HEK293 (cell line): ENCODE results near the gene EEF1AKMT3.

Experiments used
- CTCF ChIA-PET: fragments of 350-600 bp; formaldehyde crosslinking; extraction: SDS; loops from one replicate; lab custom pipeline; 2021; ENCODE audit warnings: antibody characterized with exemption; lab: Yijun Ruan, JAX
- POLR2A ChIA-PET: fragments of 300-600 bp; formaldehyde crosslinking; extraction: SDS; loops from one replicate; lab custom pipeline; 2020; ENCODE audit warnings: antibody characterized with exemption, inconsistent platforms; lab: Yijun Ruan, JAX
- H3K27ac ChIP-seq: fragments of 200-500 bp; sonication (Bioruptor generic); 2 replicates; pipeline ENCODE4 v1.5.1; 2014; ENCODE audit warnings: low read depth, low read length, control low read depth, inconsistent platforms; ENCODE audit errors: extremely low read depth
- H3K36me3 ChIP-seq, 2 experiments: fragments of 200-500 bp in 1 of 2; sonication (Bioruptor generic) in 1 of 2; 1 replicate in 1 of 2; 2 replicates in 1 of 2; pipeline ENCODE4 v1.5.1; 2014 to 2017; ENCODE audit warnings: inconsistent platforms in 2 of 2, low read length in 2 of 2; ENCODE audit not compliant: control insufficient read depth in 2 of 2, insufficient read depth in 1 of 2
- H3K4me1 ChIP-seq: fragments of 200-500 bp; sonication (Bioruptor generic); 2 replicates; pipeline ENCODE4 v1.5.1; 2014; ENCODE audit warnings: mild to moderate bottlenecking, low read length, inconsistent platforms; ENCODE audit not compliant: control insufficient read depth, insufficient read depth
- H3K4me3 ChIP-seq: 2 replicates; pipeline ENCODE4 v1.5.1; 2011; ENCODE audit warnings: low read depth, mild to moderate bottlenecking, control low read depth, low read length, moderate library complexity
- H3K9me3 ChIP-seq: fragments of 200-500 bp; sonication (Bioruptor generic); 2 replicates; pipeline ENCODE4 v1.5.1; 2014; ENCODE audit warnings: low read depth, low read length, inconsistent platforms; ENCODE audit not compliant: control insufficient read depth, insufficient read depth
- AEBP2 ChIP-seq: fragments of 450-650 bp; formaldehyde crosslinking; IDR thresholded peaks from 2 replicates; pipeline ENCODE4 v1.5.1; 2016; ENCODE audit warnings: missing biosample characterization, missing genetic modification characterization, borderline replicate concordance
- EGR2 ChIP-seq: fragments of 450-650 bp; formaldehyde crosslinking; IDR thresholded peaks from 2 replicates; pipeline ENCODE4 v1.5.1; 2016; ENCODE audit warnings: low read depth, missing biosample characterization, missing genetic modification characterization
- GFI1B ChIP-seq: fragments of 450-650 bp; formaldehyde crosslinking; IDR thresholded peaks from 2 replicates; pipeline ENCODE4 v1.5.1; 2016; ENCODE audit warnings: missing biosample characterization, missing genetic modification characterization
- GLI2 ChIP-seq: fragments of 450-650 bp; formaldehyde crosslinking; IDR thresholded peaks from 2 replicates; pipeline ENCODE4; 2017; ENCODE audit warnings: missing biosample characterization, missing genetic modification characterization, low read depth, borderline replicate concordance
- KLF9 ChIP-seq: fragments of 450-650 bp; formaldehyde crosslinking; IDR thresholded peaks from 2 replicates; pipeline ENCODE4 v1.5.1; 2016; ENCODE audit warnings: missing biosample characterization, missing genetic modification characterization, low read depth
- OVOL3 ChIP-seq: fragments of 450-650 bp; formaldehyde crosslinking; IDR thresholded peaks from 2 replicates; pipeline ENCODE4 v1.5.1; 2016; ENCODE audit warnings: missing biosample characterization, missing genetic modification characterization
- PRDM10 ChIP-seq: fragments of 450-650 bp; formaldehyde crosslinking; IDR thresholded peaks from 2 replicates; pipeline ENCODE4 v1.5.1; 2016; ENCODE audit warnings: missing biosample characterization, missing genetic modification characterization
- ZBTB17 ChIP-seq: fragments of 450-650 bp; formaldehyde crosslinking; IDR thresholded peaks from 2 replicates; pipeline ENCODE4 v1.5.1; 2016; ENCODE audit warnings: missing biosample characterization, missing genetic modification characterization
- ZBTB7A ChIP-seq: fragments of 450-650 bp; formaldehyde crosslinking; IDR thresholded peaks from 2 replicates; pipeline ENCODE4 v1.5.1; 2016; ENCODE audit warnings: low read depth, missing biosample characterization, missing genetic modification characterization
- ZFP37 ChIP-seq: fragments of 450-650 bp; formaldehyde crosslinking; IDR thresholded peaks from 2 replicates; pipeline ENCODE4 v1.5.1; 2016; ENCODE audit warnings: missing biosample characterization, missing genetic modification characterization
- ZIC2 ChIP-seq: fragments of 450-650 bp; formaldehyde crosslinking; IDR thresholded peaks from 2 replicates; pipeline ENCODE4 v1.5.1; 2016; ENCODE audit warnings: missing biosample characterization, missing genetic modification characterization
- ZNF114 ChIP-seq: fragments of 450-650 bp; formaldehyde crosslinking; IDR thresholded peaks from 2 replicates; pipeline ENCODE4 v1.5.0; 2017; ENCODE audit warnings: missing biosample characterization, missing genetic modification characterization
- ZNF146 ChIP-seq: fragments of 450-650 bp; formaldehyde crosslinking; IDR thresholded peaks from 2 replicates; pipeline ENCODE4 v1.5.1; 2016; ENCODE audit warnings: missing biosample characterization, missing genetic modification characterization
- ZNF155 ChIP-seq: fragments of 450-650 bp; formaldehyde crosslinking; IDR thresholded peaks from 2 replicates; pipeline ENCODE4 v1.5.1; 2016; ENCODE audit warnings: missing biosample characterization, missing genetic modification characterization
- ZNF18 ChIP-seq: fragments of 450-650 bp; formaldehyde crosslinking; IDR thresholded peaks from 2 replicates; pipeline ENCODE4 v1.5.1; 2016; ENCODE audit warnings: missing biosample characterization, missing genetic modification characterization
- ZNF311 ChIP-seq: fragments of 450-650 bp; formaldehyde crosslinking; IDR thresholded peaks from 2 replicates; pipeline ENCODE4 v1.5.1; 2017; ENCODE audit warnings: missing biosample characterization, missing genetic modification characterization, borderline replicate concordance
- ZNF341 ChIP-seq: fragments of 450-650 bp; formaldehyde crosslinking; IDR thresholded peaks from 2 replicates; pipeline ENCODE4; 2016; ENCODE audit warnings: low read depth, missing biosample characterization, missing genetic modification characterization
- ZNF449 ChIP-seq: fragments of 450-650 bp; formaldehyde crosslinking; IDR thresholded peaks from 2 replicates; pipeline ENCODE4 v1.5.1; 2017; ENCODE audit warnings: missing biosample characterization, mild to moderate bottlenecking, missing genetic modification characterization, moderate library complexity
- ZNF510 ChIP-seq: fragments of 450-650 bp; formaldehyde crosslinking; IDR thresholded peaks from 2 replicates; pipeline ENCODE4 v1.5.1; 2018; ENCODE audit warnings: mild to moderate bottlenecking, missing genetic modification characterization, missing biosample characterization; ENCODE audit not compliant: insufficient replicate concordance
- ZNF529 ChIP-seq: fragments of 450-650 bp; formaldehyde crosslinking; IDR thresholded peaks from 2 replicates; pipeline ENCODE4 v1.5.1; 2017; ENCODE audit warnings: missing genetic modification characterization, missing biosample characterization; ENCODE audit not compliant: insufficient replicate concordance
- ZNF530 ChIP-seq: fragments of 450-650 bp; formaldehyde crosslinking; IDR thresholded peaks from 2 replicates; pipeline ENCODE4 v1.5.1; 2016; ENCODE audit warnings: low read depth, missing biosample characterization, missing genetic modification characterization
- ZNF558 ChIP-seq: fragments of 450-650 bp; formaldehyde crosslinking; IDR thresholded peaks from 2 replicates; pipeline ENCODE4 v1.5.1; 2016; ENCODE audit warnings: missing biosample characterization, missing genetic modification characterization
- ZNF571 ChIP-seq: fragments of 450-650 bp; formaldehyde crosslinking; IDR thresholded peaks from 2 replicates; pipeline ENCODE4 v1.5.0; 2017; ENCODE audit warnings: missing biosample characterization, missing genetic modification characterization
- ZNF658 ChIP-seq: fragments of 450-650 bp; formaldehyde crosslinking; IDR thresholded peaks from 2 replicates; pipeline ENCODE4; 2016; ENCODE audit warnings: missing biosample characterization, missing genetic modification characterization
- ZNF664 ChIP-seq: fragments of 450-650 bp; formaldehyde crosslinking; IDR thresholded peaks from 2 replicates; pipeline ENCODE4 v1.5.1; 2016; ENCODE audit warnings: missing biosample characterization, missing genetic modification characterization
- ZNF670 ChIP-seq: fragments of 450-650 bp; formaldehyde crosslinking; IDR thresholded peaks from 2 replicates; pipeline ENCODE4 v1.5.1; 2016; ENCODE audit warnings: missing biosample characterization, missing genetic modification characterization, low read depth
- ZNF76 ChIP-seq: fragments of 450-650 bp; formaldehyde crosslinking; IDR thresholded peaks from 2 replicates; pipeline ENCODE4; 2016; ENCODE audit warnings: low read depth, missing biosample characterization, missing genetic modification characterization, borderline replicate concordance
- ZNF792 ChIP-seq: fragments of 450-650 bp; formaldehyde crosslinking; IDR thresholded peaks from 2 replicates; pipeline ENCODE4 v1.5.1; 2016; ENCODE audit warnings: missing biosample characterization, missing genetic modification characterization
- ZNF843 ChIP-seq: fragments of 450-650 bp; formaldehyde crosslinking; IDR thresholded peaks from 2 replicates; pipeline ENCODE4 v1.5.1; 2016; ENCODE audit warnings: missing biosample characterization, missing genetic modification characterization
- ZSCAN16 ChIP-seq: fragments of 450-650 bp; formaldehyde crosslinking; IDR thresholded peaks from 2 replicates; pipeline ENCODE4 v1.5.1; 2016; ENCODE audit warnings: missing biosample characterization, missing genetic modification characterization

EEF1AKMT3 gene

GRCh38 chr12:57771236-57771872, 1.1 kb upstream of the EEF1AKMT3 start (continued):
- TF ChIP-seq ZNF146 (tag by site-specific recombination) (no peak), PRDM10 (tag by site-specific recombination) (peak; percentile 96), OVOL3 (tag by site-specific recombination) (no peak), ZNF571 (no peak), EGR2 (tag by site-specific recombination) (0 out of 2 replicates have a peak, but pooled peaks have one; percentile 68), GFI1B (tag by site-specific recombination) (no peak), ZNF155 (tag by site-specific recombination) (no peak), ZNF341 (tag by site-specific recombination) (no peak), ZNF114 (tag by site-specific recombination) (no peak), ZNF530 (no peak), AEBP2 (tag by site-specific recombination) (no peak), ZNF76 (tag by site-specific recombination) (no peak), ZBTB7A (tag by site-specific recombination) (no peak), ZNF658 (no peak), GLI2 (tag by site-specific recombination) (no peak), ZNF529 (tag by site-specific recombination) (no peak), ZSCAN16 (tag by site-specific recombination) (no peak), ZNF558 (tag by site-specific recombination) (no peak), ZNF792 (no peak), ZNF664 (tag by site-specific recombination) (no peak), KLF9 (peak; percentile 99), ZNF311 (tag by site-specific recombination) (no peak), ZNF510 (tag by site-specific recombination) (no peak)

GRCh38 chr12:57771873-57772428, 463 bp upstream of the EEF1AKMT3 start, which contains the start of gene METTL1:
METTL1 (minus strand) TSS chr12:57772105; CDS start chr12:57772083, 22 bp downstream.
- ChIA-PET POLR2A (interaction anchor here (0.6 to 1.8 kb wide), 18 partner anchors 9 to 242 kb away, joined by 3 to 14 read pairs (median 4); partner anchors contain the start of genes ATP23, CDK4, CTDSP2 and MARCHF9), CTCF (interaction anchor here (0.7 to 1.4 kb wide), 4 partner anchors 11 to 36 kb away, joined by 3 to 6 read pairs (median 6); partner anchors contain the start of gene TSFM)
- Histone ChIP-seq H3K9me3 (no peaks in the 10 kb centered on the region), H3K4me3 (peak within 1 kb of the TSS; percentile 93), H3K27ac (peak within 1 kb of the TSS; percentile 94), H3K4me1 (peaks cover 14% of the 10 kb centered on the region), H3K36me3 (peaks cover 5 to 43% of the 10 kb centered on the region in 2 experiments; a peak in 2 of 3 replicates)
- peak; percentile 99 for TF ChIP-seq ZBTB17 (tag by site-specific recombination)
- TF ChIP-seq ZNF843 (tag by site-specific recombination), result peak; percentile 78; the same call in 1 of the 2 replicates
- TF ChIP-seq ZNF670 (tag by site-specific recombination), result no peak
- TF ChIP-seq ZNF18, result peak; percentile 35; the same call in 1 of the 2 replicates
- TF ChIP-seq ZFP37, result peak; percentile 74
- TF ChIP-seq ZNF449 (tag by site-specific recombination), result peak; percentile 97
- peak; percentile 69 for TF ChIP-seq ZIC2 (tag by site-specific recombination)
